GM18861 (cell line): ENCODE measurements around the gene LRRC37A.
A peak's percentile ranks its signal among the peaks of the same experiment; 100 is the strongest.
"Not testable (repeated sequence)": the region's sequence is repeated elsewhere in the genome, so short reads cannot be mapped to it uniquely, and the experiment has no call there.

ENCODE experiments used
- ATAC-seq: cut with Tn5 transposase; IDR thresholded peaks from one replicate; pipeline ENCODE4 v1.9.1; 2021; ENCODE audit not compliant: unreplicated experiment

The LRRC37A gene

GRCh38 chr17:46294831-46295230 is at the start of gene LRRC37A:
TSS of gene LRRC37A (plus strand) at chr17:46295131. CDS start at chr17:46295134, 3 bp downstream.
- ATAC-seq, result not testable (repeated sequence)

GRCh38 chr17:46249153-46249552 is 45.8 kb upstream of the LRRC37A start:
- not testable (repeated sequence) for ATAC-seq

DNA sequence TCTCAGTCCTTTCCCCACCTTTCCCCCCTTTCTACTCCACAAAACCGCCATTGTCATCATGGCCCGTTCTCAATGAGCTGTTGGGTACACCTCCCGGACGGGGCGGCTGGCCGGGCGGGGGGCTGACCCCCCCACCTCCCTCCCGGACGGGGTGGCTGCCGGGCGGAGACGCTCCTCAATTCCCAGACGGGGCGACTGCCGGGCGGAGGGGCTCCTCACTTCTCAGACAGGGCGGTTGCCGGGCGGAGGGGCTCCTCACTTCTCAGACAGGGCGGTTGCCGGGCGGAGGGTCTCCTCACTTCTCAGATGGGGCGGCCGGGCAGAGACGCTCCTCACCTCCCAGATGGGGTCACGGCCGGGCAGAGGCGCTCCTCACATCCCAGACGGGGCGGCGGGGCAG is 42.1 kb upstream of the LRRC37A start:
- ATAC-seq, result not testable (repeated sequence)

DNA sequence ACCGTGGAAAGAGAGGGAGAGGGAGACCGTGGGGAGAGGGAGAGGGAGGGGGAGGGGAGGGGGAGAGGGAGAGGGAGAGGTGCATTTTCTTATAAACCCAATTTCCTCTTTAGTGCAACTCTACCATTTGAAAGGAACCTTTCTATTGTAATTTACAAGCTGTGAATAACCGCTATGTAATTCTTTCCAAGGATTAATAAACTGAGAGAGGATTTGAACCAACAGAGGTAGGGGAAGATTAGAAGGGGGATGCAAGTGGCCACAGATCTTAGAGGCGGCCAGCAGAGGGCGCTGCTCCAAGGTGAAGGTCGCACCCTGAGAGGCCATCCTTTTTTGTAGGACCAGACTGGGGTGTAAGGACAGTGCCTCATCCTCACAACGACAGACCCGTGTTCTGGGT is 41.2 kb upstream of the LRRC37A start:
- not testable (repeated sequence) for ATAC-seq

- ATAC-seq, result not testable (repeated sequence)
Measured at GRCh38 chr17:46254215-46254614, 40.7 kb upstream of the LRRC37A start.

GRCh38 chr17:46256369-46256768 is 38.6 kb upstream of the LRRC37A start:
- ATAC-seq, result not testable (repeated sequence)

- ATAC-seq, result not testable (repeated sequence)
Measured at GRCh38 chr17:46259845-46260661, 34.9 kb upstream of the LRRC37A start.

DNA sequence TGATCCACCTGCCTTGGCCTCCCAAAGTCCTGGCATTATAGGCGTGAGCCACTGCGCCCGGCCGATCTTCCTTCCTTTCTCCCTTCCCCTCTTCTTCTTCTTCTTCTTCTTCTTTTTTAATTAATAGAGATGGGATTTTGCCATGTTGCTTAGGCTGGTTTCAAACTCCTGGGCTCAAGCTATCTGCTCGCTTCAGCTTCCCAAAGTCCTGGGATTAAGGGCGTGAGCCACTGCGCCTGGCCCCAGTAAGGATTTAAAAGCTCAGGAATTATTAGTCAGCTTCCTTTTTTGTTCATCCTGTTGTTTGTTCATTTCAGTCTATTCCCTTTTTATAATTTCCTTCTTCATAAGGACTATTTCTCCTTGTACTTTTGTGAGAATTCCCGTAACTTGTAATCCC is 32.7 kb upstream of the LRRC37A start:
- ATAC-seq, result no peak

- no peak for ATAC-seq
Measured at GRCh38 chr17:46264456-46265198, 30.3 kb upstream of the LRRC37A start.

DNA sequence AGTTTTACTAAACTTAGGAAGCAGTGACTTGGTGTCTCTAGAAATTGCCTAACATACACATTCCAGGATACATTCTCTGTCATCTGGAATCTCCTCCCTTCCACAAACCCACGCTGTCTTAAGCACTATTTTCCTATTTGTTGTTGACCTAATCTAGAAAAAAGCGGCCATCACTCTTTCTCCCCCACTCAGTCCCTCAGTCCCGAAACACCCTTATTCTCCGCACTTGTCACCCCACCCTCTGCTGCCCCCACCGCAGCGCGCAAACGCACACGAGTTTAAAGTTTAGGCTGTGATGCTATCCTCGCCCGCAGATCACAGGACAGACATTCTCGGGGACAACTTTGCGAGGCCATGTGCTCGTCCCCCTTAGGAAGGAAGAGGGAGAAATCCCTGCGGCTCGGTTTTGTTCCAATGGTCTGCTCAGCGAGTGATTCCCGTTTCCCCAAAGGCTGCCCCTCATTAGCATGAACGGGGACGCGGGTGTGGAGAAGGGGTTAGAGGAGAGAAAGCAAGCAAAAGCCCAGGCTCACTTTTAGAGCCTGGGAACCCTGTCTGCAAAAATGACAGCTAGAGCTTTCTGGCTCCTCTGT is 28.8 kb upstream of the LRRC37A start:
- ATAC-seq, result not testable (repeated sequence)

GRCh38 chr17:46266656-46267544 is 28.0 kb upstream of the LRRC37A start:
- ATAC-seq, result peak; percentile 86

- ATAC-seq, result no peak
Measured at GRCh38 chr17:46270032-46270431, 24.9 kb upstream of the LRRC37A start.

- no peak for ATAC-seq
Measured at GRCh38 chr17:46273541-46274236, 21.2 kb upstream of the LRRC37A start.

DNA sequence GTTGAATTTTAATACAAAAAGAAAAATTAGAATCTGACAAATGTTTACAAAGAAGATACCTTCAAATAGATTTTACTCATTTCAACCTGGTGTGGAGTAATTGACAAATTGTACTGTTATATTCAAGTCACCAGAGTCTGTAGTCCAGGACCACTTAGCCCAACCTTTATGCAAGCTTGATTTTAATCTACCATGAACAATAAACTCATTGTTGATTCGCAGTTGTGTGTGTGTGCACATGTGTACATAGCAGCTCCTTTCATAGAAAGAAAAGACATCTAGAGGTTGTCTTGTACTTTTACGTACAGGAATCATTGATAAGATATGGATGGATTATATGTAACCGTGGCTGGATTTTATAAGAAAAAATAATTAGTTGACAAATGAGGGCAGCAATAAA is 20.7 kb upstream of the LRRC37A start:
- no peak for ATAC-seq

DNA sequence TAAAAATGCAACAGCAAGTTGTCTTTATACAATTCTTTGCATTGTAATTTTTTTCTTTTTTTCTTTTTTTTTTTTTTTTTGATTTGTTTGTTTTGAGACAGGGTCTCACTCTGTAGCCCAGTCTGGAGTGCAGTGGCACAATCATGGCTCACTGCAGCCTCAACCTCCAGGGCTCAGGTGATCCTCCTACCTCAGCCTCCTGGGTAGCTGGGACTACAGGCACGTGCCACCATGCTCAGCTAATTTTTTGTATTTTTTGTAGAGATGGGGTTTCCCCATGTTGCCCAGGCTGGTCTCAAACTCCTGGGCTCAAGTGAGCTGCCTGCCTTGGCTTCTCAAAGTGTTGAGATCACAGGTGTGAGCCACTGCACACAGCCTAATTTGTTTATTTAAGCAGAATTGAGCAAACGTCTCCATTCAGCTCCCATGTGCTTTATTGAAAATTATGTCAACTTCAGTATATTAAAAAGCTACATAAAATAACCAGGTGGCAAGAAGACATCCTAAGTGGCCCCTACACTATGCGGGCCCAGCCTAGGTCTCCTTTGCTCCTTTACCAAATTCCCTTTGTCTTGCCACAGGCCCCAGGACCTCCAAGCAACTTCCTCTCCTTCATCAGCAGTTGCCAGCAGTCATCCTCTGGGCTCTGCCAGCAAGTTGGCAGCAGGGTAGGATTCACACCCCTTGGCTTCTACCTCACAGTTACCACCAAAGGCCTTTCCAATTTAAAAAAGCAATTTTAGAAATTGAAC is 18.0 kb upstream of the LRRC37A start:
- not testable (repeated sequence) for ATAC-seq

DNA sequence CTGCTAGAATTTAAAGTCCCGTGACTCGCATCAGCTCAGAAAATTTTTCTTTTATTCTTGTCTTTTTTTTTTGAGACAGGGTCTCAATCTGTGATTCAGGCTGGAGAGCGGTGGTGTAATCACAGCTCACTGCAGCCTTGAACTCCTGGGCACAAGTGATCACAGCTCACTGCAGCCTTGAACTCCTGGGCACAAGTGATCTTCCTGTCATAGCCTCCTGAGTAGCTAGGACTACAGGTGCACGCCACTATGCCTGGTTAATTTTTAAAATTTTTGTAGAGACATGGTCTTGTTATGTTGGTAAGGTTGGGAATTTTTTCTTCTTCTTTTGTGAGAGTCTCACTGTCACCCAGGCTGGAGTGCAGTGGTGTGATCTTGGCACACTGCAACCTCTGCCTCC is 13.6 kb upstream of the LRRC37A start:
- not testable (repeated sequence) for ATAC-seq

- not testable (repeated sequence) for ATAC-seq
Measured at GRCh38 chr17:46282635-46283034, 12.3 kb upstream of the LRRC37A start.

GRCh38 chr17:46284467-46284866 is 10.5 kb upstream of the LRRC37A start:
- not testable (repeated sequence) for ATAC-seq

DNA sequence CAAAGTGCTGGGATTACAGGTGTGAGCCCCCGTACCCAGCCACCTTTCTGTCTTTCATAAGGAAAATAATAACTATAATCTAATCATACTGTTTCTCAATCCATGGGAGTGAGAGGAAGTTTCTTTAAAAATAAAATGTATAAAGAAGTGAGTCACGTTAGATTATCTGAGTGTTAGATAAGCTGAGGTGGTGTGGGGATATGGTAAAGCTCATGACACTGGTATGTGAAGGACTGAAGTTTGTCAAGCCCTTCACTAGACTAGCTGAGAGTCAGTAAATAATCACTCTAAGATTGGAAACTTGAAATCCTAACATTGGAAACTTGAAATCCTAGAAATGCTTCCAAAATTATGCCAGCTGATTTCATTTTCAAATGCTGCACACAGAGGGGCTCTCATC is 9.4 kb upstream of the LRRC37A start:
- ATAC-seq, result not testable (repeated sequence)
